A549 (cell line): ENCODE measurements around the gene PLXND1. TPM values are rescaled to one million over a fixed set of nuclear protein-coding genes. Genes with fewer than 3 reads are reported as not detected.

Experiments
- ATAC-seq, 2 experiments: fragments of 200-7000 bp in 1 of 2; fragments of >200 bp in 1 of 2; cut with Nextera tagmentation in 1 of 2; cut with Tn5 transposase in 1 of 2; 3 replicates each; pipeline versions ENCODE4 v1.8.0 to v1.9.1; 2018 to 2020; ENCODE audit warnings: mild to moderate bottlenecking in 1 of 2, moderate library complexity in 1 of 2
- CTCF ChIA-PET: fragments of 300-600 bp; sonication (Branson Sonifier 250); formaldehyde crosslinking; extraction: SDS; loops from one replicate; lab custom pipeline; 2021; ENCODE audit warnings: antibody characterized with exemption, inconsistent platforms; lab: Yijun Ruan, JAX
- POLR2A ChIA-PET: fragments of 350-600 bp; formaldehyde crosslinking; extraction: SDS; loops from one replicate; lab custom pipeline; 2021; ENCODE audit warnings: antibody characterized with exemption, inconsistent platforms; lab: Yijun Ruan, JAX
- DNase-seq, 2 experiments: peaks; one replicate each; pipeline versions ENCODE4 v3.0.0 to v3.0.0-alpha.2; 2011 to 2016; ENCODE audit warnings: low read depth in 1 of 2, low spot score in 1 of 2
- FAIRE-seq: peaks from 2 replicates; lab custom pipeline; 2011; peaks lifted over from hg19 to GRCh38; lab: Jason Lieb, UNC
- H3K27ac ChIP-seq, 2 experiments: fragments of >200 bp; sonication (Bioruptor Twin); formaldehyde crosslinking; 3 replicates each; pipeline ENCODE4 v1.5.1; 2016 to 2017
- H3K4me1 ChIP-seq: fragments of >200 bp; sonication (Bioruptor Twin); formaldehyde crosslinking; 3 replicates; pipeline ENCODE4 v1.6.1; 2016
- H3K4me2 ChIP-seq: fragments of >200 bp; sonication (Bioruptor Twin); formaldehyde crosslinking; 3 replicates; pipeline ENCODE4 v1.6.1; 2016
- H3K4me3 ChIP-seq: fragments of >200 bp; sonication (Bioruptor Twin); formaldehyde crosslinking; 3 replicates; pipeline ENCODE4 v1.5.1; 2016
- H3K9me3 ChIP-seq: fragments of >200 bp; sonication (Bioruptor Twin); formaldehyde crosslinking; 3 replicates; pipeline ENCODE4 v1.6.1; 2016
- BCL3 ChIP-seq: fragments of >200 bp; sonication (Bioruptor Twin); formaldehyde crosslinking; IDR thresholded peaks from 3 replicates; pipeline ENCODE4 v1.6.1; 2016
- CBX8 ChIP-seq: fragments of 200-600 bp; sonication (generic); IDR thresholded peaks from 2 replicates; pipeline ENCODE4 v1.6.1; 2016
- CHD4 ChIP-seq: fragments of 200-600 bp; sonication (generic); IDR thresholded peaks from 2 replicates; pipeline ENCODE4 v1.6.1; 2016; ENCODE audit warnings: antibody characterized with exemption, mild to moderate bottlenecking, borderline replicate concordance
- EP300 ChIP-seq, 2 experiments: fragments of >200 bp; sonication (Bioruptor Twin); formaldehyde crosslinking; IDR thresholded peaks; 2 replicates in 1 of 2; 3 replicates in 1 of 2; pipeline ENCODE4 v1.6.1; 2016 to 2017
- FOSB ChIP-seq: fragments of 250-450 bp; sonication (Bioruptor Pico); IDR thresholded peaks from 2 replicates; pipeline ENCODE4 v1.5.0; 2020; ENCODE audit warnings: mild to moderate bottlenecking, moderate library complexity
- FOSL2 ChIP-seq, 2 experiments: fragments of 450-650 bp in 1 of 2; fragments of >200 bp in 1 of 2; sonication (Bioruptor Twin) in 1 of 2; formaldehyde crosslinking; IDR thresholded peaks; 2 replicates each; pipeline versions ENCODE4 v1.5.0 to v1.6.1; 2016 to 2020; ENCODE audit warnings: mild to moderate bottlenecking in 1 of 2, moderate library complexity in 1 of 2
- FOXS1 ChIP-seq: fragments of 250-450 bp; sonication (Bioruptor Pico); IDR thresholded peaks from 2 replicates; pipeline ENCODE4 v1.5.0; 2020; ENCODE audit warnings: mild to moderate bottlenecking, moderate library complexity
- HDAC2 ChIP-seq: fragments of 200-600 bp; sonication (generic); IDR thresholded peaks from 2 replicates; pipeline ENCODE4 v1.6.1; 2016
- HES2 ChIP-seq: fragments of >200 bp; sonication (Bioruptor Twin); formaldehyde crosslinking; IDR thresholded peaks from 2 replicates; pipeline ENCODE4 v1.6.1; 2016
- HOXB5 ChIP-seq: fragments of 250-450 bp; sonication (Bioruptor Pico); IDR thresholded peaks from 2 replicates; pipeline ENCODE4 v1.5.0; 2020; ENCODE audit warnings: mild to moderate bottlenecking, moderate library complexity
- KDM5A ChIP-seq: fragments of 200-600 bp; sonication (generic); IDR thresholded peaks from 2 replicates; pipeline ENCODE4 v1.6.1; 2016; ENCODE audit warnings: antibody characterized with exemption, mild to moderate bottlenecking
- MAFK ChIP-seq: fragments of 450-650 bp; IDR thresholded peaks from 2 replicates; pipeline ENCODE4 v1.6.1; 2014; ENCODE audit not compliant: partially characterized antibody
- MAX ChIP-seq: IDR thresholded peaks from 2 replicates; pipeline ENCODE4 v1.6.1; 2012
- MAZ ChIP-seq: fragments of 150-350 bp; IDR thresholded peaks from 2 replicates; pipeline ENCODE4 v1.6.1; 2014; ENCODE audit warnings: antibody characterized with exemption, low read depth, low read length, borderline replicate concordance
- MYC ChIP-seq: IDR thresholded peaks from 2 replicates; pipeline ENCODE4 v1.6.1; 2012; ENCODE audit warnings: mild to moderate bottlenecking, inconsistent platforms, low read length, improper control_type of control experiment, borderline replicate concordance
- POLR2A ChIP-seq: IDR thresholded peaks from 2 replicates; pipeline ENCODE4 v1.6.1; 2012; ENCODE audit warnings: mild to moderate bottlenecking, low read length
- POLR2AphosphoS2 ChIP-seq: conservative IDR thresholded peaks from 2 replicates; pipeline ENCODE4 v1.6.1; 2012; ENCODE audit warnings: low read length, improper control_type of control experiment, inconsistent platforms
- RARB ChIP-seq: fragments of 250-450 bp; sonication (Bioruptor Pico); IDR thresholded peaks from 2 replicates; pipeline ENCODE4 v1.8.0; 2021; ENCODE audit warnings: mild to moderate bottlenecking, moderate library complexity
- RFX5 ChIP-seq: fragments of 450-650 bp; IDR thresholded peaks from 2 replicates; pipeline ENCODE4 v1.7.1; 2014; ENCODE audit warnings: antibody characterized with exemption, mild to moderate bottlenecking, moderate library complexity
- SMC3 ChIP-seq: fragments of >200 bp; sonication (Bioruptor Twin); formaldehyde crosslinking; IDR thresholded peaks from 3 replicates; pipeline ENCODE4 v1.6.1; 2018; ENCODE audit warnings: inconsistent platforms
- TFCP2L1 ChIP-seq: fragments of 250-450 bp; sonication (Bioruptor Pico); IDR thresholded peaks from 2 replicates; pipeline ENCODE4 v1.5.0; 2021; ENCODE audit warnings: mild to moderate bottlenecking
- ZC3H11A ChIP-seq: fragments of 450-650 bp; IDR thresholded peaks from 2 replicates; pipeline ENCODE4 v1.6.1; 2014; ENCODE audit warnings: antibody characterized with exemption, mild to moderate bottlenecking
- ZNF302 ChIP-seq: fragments of 250-450 bp; sonication (Bioruptor Pico); IDR thresholded peaks from 2 replicates; pipeline ENCODE4 v1.9.0; 2021; ENCODE audit warnings: inconsistent platforms, mild to moderate bottlenecking, moderate library complexity
- ZSCAN20 ChIP-seq: fragments of 250-450 bp; sonication (Bioruptor Pico); IDR thresholded peaks from 2 replicates; pipeline ENCODE4 v1.8.0; 2022; ENCODE audit warnings: mild to moderate bottlenecking, moderate library complexity
- WGBS: methylation state at CpG from one replicate; pipeline ENCODE4 v1.1.6; 2017; ENCODE audit errors: missing lambda C conversion rate; 5-methylcytosine and 5-hydroxymethylcytosine counted together
- polyA plus RNA-seq, 4 experiments: library from polyadenylated mRNA; depleted of rRNA in 3 of 4; stranded (reverse); fragments of >200 nt; fragmentation: RNase III in 1 of 4; extraction: RNeasy Plus Mini Kit Qiagen cat#74134 plus additional on column Dnase treatment in 1 of 4; gene quantifications; 2 replicates in 3 of 4; 3 replicates in 1 of 4; pipeline ENCODE4 v1.2.3, GENCODE V29; 2011 to 2017
- TF ChIP-seq, protein P1 (sequence below): fragments of 450-650 bp; IDR thresholded peaks from 2 replicates; pipeline ENCODE4 v1.6.1; 2014; ENCODE audit warnings: antibody characterized with exemption

PLXND1 gene
- polyA plus RNA-seq, 2 of the 4 experiments (the other 2 are of a cell fraction) = 26.8 to 72.6 TPM

GRCh38 chr3:129574206-129574605, 32.3 kb downstream of the PLXND1 start:
- Histone ChIP-seq H3K4me3 (no peak overlapping the region), H3K9me3 (no peaks in the 10 kb centered on the region), H3K4me2 (no peak overlapping the region)
- FAIRE-seq (no peak), ATAC-seq (no peak)
- POLR2A ChIA-PET = no interaction called here
- TF ChIP-seq HOXB5 (no peak), MAZ (no peak), ZC3H11A (no peak), FOSB (CRISPR knock-in tag) (no peak), ZNF302 (CRISPR knock-in tag) (no peak), EP300 (IDR thresholded peaks at IDR 0.05) (no peak), RARB (no peak), MAFK (no peak), POLR2AphosphoS2 (no peak), POLR2A (no peak), CHD4 (no peak), ZSCAN20 (no peak)
- TF ChIP-seq, protein P1, sequence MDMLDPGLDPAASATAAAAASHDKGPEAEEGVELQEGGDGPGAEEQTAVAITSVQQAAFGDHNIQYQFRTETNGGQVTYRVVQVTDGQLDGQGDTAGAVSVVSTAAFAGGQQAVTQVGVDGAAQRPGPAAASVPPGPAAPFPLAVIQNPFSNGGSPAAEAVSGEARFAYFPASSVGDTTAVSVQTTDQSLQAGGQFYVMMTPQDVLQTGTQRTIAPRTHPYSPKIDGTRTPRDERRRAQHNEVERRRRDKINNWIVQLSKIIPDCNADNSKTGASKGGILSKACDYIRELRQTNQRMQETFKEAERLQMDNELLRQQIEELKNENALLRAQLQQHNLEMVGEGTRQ = no peak
- TF ChIP-seq, all 56 proteins: peak for 0
- no peak overlapping the region for H3K27ac ChIP-seq
- CTCF ChIA-PET = no interaction called here
- no peak for DNase-seq
- H3K4me1 ChIP-seq = peaks cover 5% of the 10 kb centered on the region; the same call in 2 of the 3 replicates
- WGBS = 92% methylated on average over 2 of the region's 24 CpGs

DNA sequence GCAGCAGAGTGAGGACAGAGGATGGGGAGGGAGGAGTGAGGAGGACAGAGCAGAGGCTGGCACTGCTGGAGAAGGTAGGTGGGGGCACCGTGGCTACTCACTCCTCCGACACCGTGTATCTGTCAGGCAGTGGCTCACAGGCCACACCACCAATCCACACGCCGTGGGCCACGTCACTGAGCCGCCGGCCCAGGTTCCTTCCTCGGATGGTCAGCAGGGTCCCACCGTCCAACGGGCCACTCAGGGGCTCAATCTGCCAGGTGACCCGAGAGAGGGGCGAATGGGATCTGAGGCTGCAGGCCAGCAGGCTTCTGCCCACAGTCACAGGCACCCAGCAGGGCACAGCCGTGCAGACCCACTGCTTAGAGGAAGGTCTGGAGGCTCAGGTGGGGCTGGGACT, 33.0 kb downstream of the PLXND1 start:
- peaks cover 5% of the 10 kb centered on the region; the same call in 2 of the 3 replicates for H3K4me1 ChIP-seq
- H3K4me2 ChIP-seq = no peak overlapping the region
- DNase-seq (no peak), FAIRE-seq (no peak), ATAC-seq (no peak)
- ChIA-PET POLR2A (no interaction called here), CTCF (no interaction called here)
- 78% methylated on average over 3 of the region's 14 CpGs for WGBS
- no peak overlapping the region for H3K27ac ChIP-seq
- TF ChIP-seq MAX = no peak
- no peak for TF ChIP-seq SMC3
- TF ChIP-seq KDM5A = no peak
- TF ChIP-seq ZSCAN20 = no peak
- no peak for TF ChIP-seq CBX8
- no peak for TF ChIP-seq MYC
- TF ChIP-seq RFX5 = no peak
- TF ChIP-seq FOSL2 (IDR thresholded peaks at IDR 0.05) = no peak
- TF ChIP-seq FOSL2 (CRISPR knock-in tag; IDR thresholded peaks at IDR 0.05) = no peak
- TF ChIP-seq FOXS1 (CRISPR knock-in tag) = no peak
- no peak for TF ChIP-seq HDAC2
- no peak for TF ChIP-seq CHD4
- no peak for TF ChIP-seq TFCP2L1
- no peak overlapping the region for H3K4me3 ChIP-seq
- H3K9me3 ChIP-seq = no peaks in the 10 kb centered on the region

DNA sequence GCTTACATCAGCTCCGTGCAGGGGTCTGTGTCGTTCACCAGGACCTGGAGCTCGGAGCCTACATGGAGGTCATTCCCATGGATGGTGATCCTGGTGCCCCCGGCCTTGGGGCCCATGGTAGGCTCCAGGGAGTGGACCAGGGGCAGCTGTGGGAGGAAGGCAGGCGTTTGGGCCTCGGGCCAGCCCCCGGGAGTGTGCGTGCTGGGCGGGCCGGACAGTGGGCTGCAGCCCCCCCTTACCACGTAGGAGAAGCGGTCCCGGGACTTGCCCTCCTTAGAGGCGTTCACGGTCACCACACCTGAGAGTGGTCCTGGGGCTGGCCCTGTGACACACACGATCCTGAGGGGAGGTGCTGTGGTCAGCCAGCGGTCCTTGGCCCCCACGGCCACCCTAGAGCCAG, 33.9 kb downstream of the PLXND1 start:
- Histone ChIP-seq H3K4me3 (no peak overlapping the region), H3K27ac (no peak overlapping the region), H3K4me2 (no peak overlapping the region), H3K4me1 (peaks cover 5% of the 10 kb centered on the region; the same call in 2 of the 3 replicates), H3K9me3 (no peaks in the 10 kb centered on the region)
- DNase-seq (no peak), FAIRE-seq (no peak), ATAC-seq (no peak)
- no peak for TF ChIP-seq BCL3
- no peak for TF ChIP-seq ZSCAN20
- TF ChIP-seq HES2 = no peak
- WGBS = 98% methylated on average over 7 of the region's 18 CpGs
- ChIA-PET POLR2A (no interaction called here), CTCF (no interaction called here)
